ENCODE measurements around the gene EPHB1. TPM values are rescaled to one million over a fixed set of nuclear protein-coding genes. Genes with fewer than 3 reads are reported as not detected.

EPHB1 gene
- total RNA-seq = under 1 TPM in 1 of 2 experiments, not detected in 1; 0.32 TPM

GRCh38 chr3:134794950-134795745, at the start of gene EPHB1:
Gene EPHB1, plus strand, starts transcription at chr3:134795260.
- peak; percentile 76 for DNase-seq
- Mint-ChIP-seq H3K36me3 (ENCODE audit: low read depth) (no peaks in the 10 kb centered on the region), H3K4me1 (ENCODE audit: low read depth) (peaks cover 9% of the 10 kb centered on the region), H3K9me3 (no peaks in the 10 kb centered on the region), H3K27me3 (ENCODE audit: low read depth) (peaks cover 47% of the 10 kb centered on the region), H3K4me3 (peak within 1 kb of the TSS; percentile 67), H3K27ac (no peak within 1 kb of the TSS)
- intact Hi-C loops (cut with micrococcal nuclease) = loop anchor here (1.0 to 2.0 kb wide), 5 partner anchors 43 to 1247 kb away; no protein-coding TSS in a partner anchor
- CTCF ChIA-PET = interaction anchor here (0.5 to 2.1 kb wide), 12 partner anchors 16 to 947 kb away, joined by 3 to 7 read pairs (median 3); no protein-coding TSS in a partner anchor

- no peak for DNase-seq
- Mint-ChIP-seq H3K27ac (no peak overlapping the region), H3K27me3 (ENCODE audit: low read depth) (peaks cover 5% of the 10 kb centered on the region), H3K36me3 (ENCODE audit: low read depth) (no peaks in the 10 kb centered on the region), H3K9me3 (peaks cover 2% of the 10 kb centered on the region), H3K4me3 (no peak overlapping the region), H3K4me1 (ENCODE audit: low read depth) (no peaks in the 10 kb centered on the region)
- intact Hi-C loops (cut with micrococcal nuclease) = no loop called here
- CTCF ChIA-PET = no interaction called here
These were observed 46.4 kb upstream of the EPHB1 start for GRCh38 chr3:134748698-134749097.

- CTCF ChIA-PET = no interaction called here
- H3K9me3 Mint-ChIP-seq = peaks cover 2% of the 10 kb centered on the region
- intact Hi-C loops (cut with micrococcal nuclease) = no loop called here
- H3K4me1 Mint-ChIP-seq (ENCODE audit: low read depth) = no peaks in the 10 kb centered on the region
- H3K36me3 Mint-ChIP-seq (ENCODE audit: low read depth) = no peaks in the 10 kb centered on the region
- H3K4me3 Mint-ChIP-seq = no peak overlapping the region
- DNase-seq = no peak
- H3K27me3 Mint-ChIP-seq (ENCODE audit: low read depth) = peaks cover 5% of the 10 kb centered on the region
- H3K27ac Mint-ChIP-seq = no peak overlapping the region
These were observed 45.9 kb upstream of the EPHB1 start for GRCh38 chr3:134749174-134749573.

- Mint-ChIP-seq H3K4me3 (no peak overlapping the region), H3K27ac (no peak overlapping the region), H3K4me1 (ENCODE audit: low read depth) (no peaks in the 10 kb centered on the region), H3K27me3 (ENCODE audit: low read depth) (peaks cover 5% of the 10 kb centered on the region), H3K36me3 (ENCODE audit: low read depth) (no peaks in the 10 kb centered on the region), H3K9me3 (peaks cover 2% of the 10 kb centered on the region)
- intact Hi-C loops (cut with micrococcal nuclease) = no loop called here
- CTCF ChIA-PET = no interaction called here
- DNase-seq = no peak
These were observed 45.1 kb upstream of the EPHB1 start for GRCh38 chr3:134749802-134750553.

- no peak for DNase-seq
- Mint-ChIP-seq H3K36me3 (ENCODE audit: low read depth) (no peaks in the 10 kb centered on the region), H3K27me3 (ENCODE audit: low read depth) (peaks cover 5% of the 10 kb centered on the region), H3K9me3 (no peaks in the 10 kb centered on the region), H3K27ac (no peak overlapping the region), H3K4me3 (no peak overlapping the region), H3K4me1 (ENCODE audit: low read depth) (no peaks in the 10 kb centered on the region)
- CTCF ChIA-PET = no interaction called here
- intact Hi-C loops (cut with micrococcal nuclease) = no loop called here
These were observed 43.2 kb upstream of the EPHB1 start for GRCh38 chr3:134751831-134752230.

- H3K27ac Mint-ChIP-seq = no peak overlapping the region
- no peaks in the 10 kb centered on the region for H3K4me1 Mint-ChIP-seq (ENCODE audit: low read depth)
- H3K4me3 Mint-ChIP-seq = no peak overlapping the region
These were observed 42.1 kb upstream of the EPHB1 start for GRCh38 chr3:134752761-134753461.

GRCh38 chr3:134753999-134754742, 40.9 kb upstream of the EPHB1 start:
- CTCF ChIA-PET = interaction anchor here (0.8 to 4.1 kb wide), 7 partner anchors 38 to 238 kb away, joined by 3 to 25 read pairs (median 4); partner anchors contain the start of gene KY
- H3K9me3 Mint-ChIP-seq = no peaks in the 10 kb centered on the region
- no peaks in the 10 kb centered on the region for H3K36me3 Mint-ChIP-seq (ENCODE audit: low read depth)
- intact Hi-C loops (cut with micrococcal nuclease) = no loop called here
- H3K27ac Mint-ChIP-seq = no peak overlapping the region
- H3K4me1 Mint-ChIP-seq (ENCODE audit: low read depth) = no peaks in the 10 kb centered on the region
- no peak for DNase-seq
- peaks cover 4% of the 10 kb centered on the region for H3K27me3 Mint-ChIP-seq (ENCODE audit: low read depth)
- H3K4me3 Mint-ChIP-seq = no peak overlapping the region

More at GRCh38 chr3:134752761-134753461, 42.1 kb upstream of the EPHB1 start:
- CTCF ChIA-PET = interaction anchor here (4.1 kb wide), 1 partner anchor 153 kb away, joined by 25 read pairs; no protein-coding TSS in a partner anchor
- Mint-ChIP-seq H3K9me3 (no peaks in the 10 kb centered on the region), H3K27me3 (ENCODE audit: low read depth) (peaks cover 8% of the 10 kb centered on the region), H3K36me3 (ENCODE audit: low read depth) (no peaks in the 10 kb centered on the region)
- no peak for DNase-seq
- intact Hi-C loops (cut with micrococcal nuclease) = no loop called here

- no peaks in the 10 kb centered on the region for H3K9me3 Mint-ChIP-seq
- intact Hi-C loops (cut with micrococcal nuclease) = loop anchor here (1.0 kb wide), 2 partner anchors 104 to 154 kb away; partner anchors contain the start of gene KY
- no peaks in the 10 kb centered on the region for H3K4me1 Mint-ChIP-seq (ENCODE audit: low read depth)
- no peak overlapping the region for H3K4me3 Mint-ChIP-seq
- H3K27ac Mint-ChIP-seq = no peak overlapping the region
- CTCF ChIA-PET = interaction anchor here (0.6 to 4.1 kb wide), 13 partner anchors 9 to 237 kb away, joined by 3 to 25 read pairs (median 3); partner anchors contain the start of gene KY
- no peaks in the 10 kb centered on the region for H3K36me3 Mint-ChIP-seq (ENCODE audit: low read depth)
- peak; percentile 62 for DNase-seq
- H3K27me3 Mint-ChIP-seq (ENCODE audit: low read depth) = peaks cover 4% of the 10 kb centered on the region
These were observed 40.1 kb upstream of the EPHB1 start for GRCh38 chr3:134754768-134755559.

GRCh38 chr3:134755821-134756220, 39.2 kb upstream of the EPHB1 start:
- CTCF ChIA-PET = interaction anchor here (0.7 to 4.1 kb wide), 8 partner anchors 22 to 155 kb away, joined by 3 to 25 read pairs (median 4); partner anchors contain the start of gene KY
- Mint-ChIP-seq H3K27me3 (ENCODE audit: low read depth) (peaks cover 4% of the 10 kb centered on the region), H3K27ac (no peak overlapping the region), H3K4me1 (ENCODE audit: low read depth) (no peaks in the 10 kb centered on the region), H3K4me3 (no peak overlapping the region), H3K36me3 (ENCODE audit: low read depth) (no peaks in the 10 kb centered on the region), H3K9me3 (no peaks in the 10 kb centered on the region)
- intact Hi-C loops (cut with micrococcal nuclease) = loop anchor here (1.0 kb wide), 2 partner anchors 105 to 155 kb away; partner anchors contain the start of gene KY
- no peak for DNase-seq

GRCh38 chr3:134757549-134758069, 37.5 kb upstream of the EPHB1 start:
- CTCF ChIA-PET = no interaction called here
- no peak for DNase-seq
- intact Hi-C loops (cut with micrococcal nuclease) = no loop called here
- H3K4me1 Mint-ChIP-seq (ENCODE audit: low read depth) = no peaks in the 10 kb centered on the region
- no peaks in the 10 kb centered on the region for H3K9me3 Mint-ChIP-seq
- H3K27ac Mint-ChIP-seq = no peak overlapping the region
- H3K4me3 Mint-ChIP-seq = no peak overlapping the region
- peaks cover 4% of the 10 kb centered on the region for H3K27me3 Mint-ChIP-seq (ENCODE audit: low read depth)
- no peaks in the 10 kb centered on the region for H3K36me3 Mint-ChIP-seq (ENCODE audit: low read depth)

GRCh38 chr3:134761213-134761612, 33.8 kb upstream of the EPHB1 start:
- Mint-ChIP-seq H3K36me3 (ENCODE audit: low read depth) (no peaks in the 10 kb centered on the region), H3K27me3 (ENCODE audit: low read depth) (peaks cover 2% of the 10 kb centered on the region), H3K9me3 (no peaks in the 10 kb centered on the region), H3K27ac (no peak overlapping the region), H3K4me1 (ENCODE audit: low read depth) (no peaks in the 10 kb centered on the region), H3K4me3 (no peak overlapping the region)
- intact Hi-C loops (cut with micrococcal nuclease) = no loop called here
- DNase-seq = no peak
- CTCF ChIA-PET = interaction anchor here (0.6 kb wide), 1 partner anchor 1160 kb away, joined by 3 read pairs; no protein-coding TSS in a partner anchor

Data from activated naive CD4-positive, alpha-beta T cell treated with anti-CD3 and anti-CD28 coated beads for 36 hours (primary cell).